ENCODE results near the gene PLEKHM2. TPM values are rescaled to one million over a fixed set of nuclear protein-coding genes. Genes with fewer than 3 reads are reported as not detected.

PLEKHM2 gene
- total RNA-seq, 1 donor from 2014 or later, result 60.6 TPM

GRCh38 chr1:15668089-15668754 is 15.9 kb upstream of the PLEKHM2 start:
- Mint-ChIP-seq H3K27me3 (ENCODE audit: low read depth) (no peaks in the 10 kb centered on the region), H3K4me1 (peaks cover 3% of the 10 kb centered on the region), H3K27ac (no peak overlapping the region), H3K4me3 (no peak overlapping the region), H3K9me3 (no peaks in the 10 kb centered on the region), H3K36me3 (peaks cover 3% of the 10 kb centered on the region)
- DNase-seq (ENCODE audit: low spot score in 2 of 2, unreplicated experiment in 2 of 2), result no peak
- TF ChIP-seq, protein P1, sequence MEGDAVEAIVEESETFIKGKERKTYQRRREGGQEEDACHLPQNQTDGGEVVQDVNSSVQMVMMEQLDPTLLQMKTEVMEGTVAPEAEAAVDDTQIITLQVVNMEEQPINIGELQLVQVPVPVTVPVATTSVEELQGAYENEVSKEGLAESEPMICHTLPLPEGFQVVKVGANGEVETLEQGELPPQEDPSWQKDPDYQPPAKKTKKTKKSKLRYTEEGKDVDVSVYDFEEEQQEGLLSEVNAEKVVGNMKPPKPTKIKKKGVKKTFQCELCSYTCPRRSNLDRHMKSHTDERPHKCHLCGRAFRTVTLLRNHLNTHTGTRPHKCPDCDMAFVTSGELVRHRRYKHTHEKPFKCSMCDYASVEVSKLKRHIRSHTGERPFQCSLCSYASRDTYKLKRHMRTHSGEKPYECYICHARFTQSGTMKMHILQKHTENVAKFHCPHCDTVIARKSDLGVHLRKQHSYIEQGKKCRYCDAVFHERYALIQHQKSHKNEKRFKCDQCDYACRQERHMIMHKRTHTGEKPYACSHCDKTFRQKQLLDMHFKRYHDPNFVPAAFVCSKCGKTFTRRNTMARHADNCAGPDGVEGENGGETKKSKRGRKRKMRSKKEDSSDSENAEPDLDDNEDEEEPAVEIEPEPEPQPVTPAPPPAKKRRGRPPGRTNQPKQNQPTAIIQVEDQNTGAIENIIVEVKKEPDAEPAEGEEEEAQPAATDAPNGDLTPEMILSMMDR (IDR thresholded peaks at IDR 0.05; ENCODE audit: unreplicated experiment), result no peak

GRCh38 chr1:15669074-15669473 is 15.0 kb upstream of the PLEKHM2 start:
- Mint-ChIP-seq H3K4me3 (no peak overlapping the region), H3K36me3 (peaks cover 3% of the 10 kb centered on the region), H3K27ac (no peak overlapping the region), H3K27me3 (ENCODE audit: low read depth) (no peaks in the 10 kb centered on the region), H3K4me1 (peaks cover 3% of the 10 kb centered on the region), H3K9me3 (no peaks in the 10 kb centered on the region)
- TF ChIP-seq, protein P1 (IDR thresholded peaks at IDR 0.05; ENCODE audit: unreplicated experiment), result no peak
- DNase-seq (ENCODE audit: low spot score in 2 of 2, unreplicated experiment in 2 of 2), result no peak

GRCh38 chr1:15669864-15670263 is 14.3 kb upstream of the PLEKHM2 start:
- H3K36me3 Mint-ChIP-seq, result peaks cover 3% of the 10 kb centered on the region
- H3K4me1 Mint-ChIP-seq, result peaks cover 3% of the 10 kb centered on the region
- TF ChIP-seq, protein P1 (IDR thresholded peaks at IDR 0.05; ENCODE audit: unreplicated experiment), result no peak
- no peak for DNase-seq (ENCODE audit: low spot score in 2 of 2, unreplicated experiment in 2 of 2)
- H3K27ac Mint-ChIP-seq, result no peak overlapping the region
- H3K4me3 Mint-ChIP-seq, result no peak overlapping the region
- no peaks in the 10 kb centered on the region for H3K9me3 Mint-ChIP-seq
- no peaks in the 10 kb centered on the region for H3K27me3 Mint-ChIP-seq (ENCODE audit: low read depth)

GRCh38 chr1:15671430-15671829 is 12.7 kb upstream of the PLEKHM2 start:
- TF ChIP-seq, protein P1 (IDR thresholded peaks at IDR 0.05; ENCODE audit: unreplicated experiment), result no peak
- H3K4me3 Mint-ChIP-seq, result no peak overlapping the region
- DNase-seq (ENCODE audit: low spot score in 2 of 2, unreplicated experiment in 2 of 2), result no peak
- peaks cover 3% of the 10 kb centered on the region for H3K36me3 Mint-ChIP-seq
- H3K27ac Mint-ChIP-seq, result no peak overlapping the region
- H3K4me1 Mint-ChIP-seq, result peaks cover 3% of the 10 kb centered on the region
- no peaks in the 10 kb centered on the region for H3K27me3 Mint-ChIP-seq (ENCODE audit: low read depth)
- H3K9me3 Mint-ChIP-seq, result no peaks in the 10 kb centered on the region

DNA sequence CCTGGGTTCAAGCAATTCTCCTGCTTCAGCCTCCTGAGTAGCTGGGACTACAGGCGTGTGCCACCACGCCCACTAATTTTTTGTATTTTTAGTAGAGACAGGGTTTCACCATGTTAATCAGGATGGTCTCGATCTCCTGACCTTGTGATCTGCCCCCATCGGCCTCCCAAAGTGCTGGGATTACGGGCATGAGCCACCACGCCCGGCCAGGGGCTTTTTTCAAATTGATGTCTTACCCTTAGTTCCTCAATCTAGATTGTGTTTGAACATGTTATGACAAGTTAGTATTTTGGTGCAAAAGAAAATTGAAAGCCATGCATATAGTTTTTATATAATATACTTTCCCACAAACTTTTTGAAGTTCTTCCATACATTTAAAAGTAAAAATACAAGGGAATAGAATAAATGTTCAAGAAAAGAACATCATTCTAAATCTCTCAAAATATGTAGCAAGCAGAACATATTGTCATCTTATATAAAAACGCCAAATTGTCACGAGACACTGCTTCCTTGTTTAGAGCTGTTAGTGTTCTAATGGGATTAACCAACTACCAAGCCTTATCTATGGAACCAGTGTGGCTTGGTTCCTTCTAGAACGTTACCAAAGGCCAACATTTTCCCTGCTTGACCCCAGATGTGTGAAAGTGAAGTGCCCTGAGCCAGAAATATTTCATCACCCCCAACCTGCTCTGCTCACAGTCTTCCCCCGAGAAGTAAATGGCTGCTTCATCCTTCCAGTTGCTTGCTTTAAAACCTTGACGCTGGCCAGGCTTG is 9.5 kb upstream of the PLEKHM2 start:
- H3K4me1 Mint-ChIP-seq, result no peaks in the 10 kb centered on the region
- H3K27ac Mint-ChIP-seq, result no peak overlapping the region
- peaks cover 8% of the 10 kb centered on the region for H3K9me3 Mint-ChIP-seq
- H3K27me3 Mint-ChIP-seq (ENCODE audit: low read depth), result no peaks in the 10 kb centered on the region
- TF ChIP-seq, protein P1 (IDR thresholded peaks at IDR 0.05; ENCODE audit: unreplicated experiment), result no peak
- peaks cover 2% of the 10 kb centered on the region for H3K36me3 Mint-ChIP-seq
- no peak overlapping the region for H3K4me3 Mint-ChIP-seq
- no peak for DNase-seq (ENCODE audit: low spot score in 2 of 2, unreplicated experiment in 2 of 2)
